GM18519 (cell line): ENCODE results near the gene ME3.

ENCODE experiments used
- ATAC-seq: cut with Tn5 transposase; IDR thresholded peaks from one replicate; pipeline ENCODE4 v1.9.1; 2021; ENCODE audit warnings: mild to moderate bottlenecking, moderate library complexity; ENCODE audit not compliant: unreplicated experiment, low FRiP score

The ME3 gene

DNA sequence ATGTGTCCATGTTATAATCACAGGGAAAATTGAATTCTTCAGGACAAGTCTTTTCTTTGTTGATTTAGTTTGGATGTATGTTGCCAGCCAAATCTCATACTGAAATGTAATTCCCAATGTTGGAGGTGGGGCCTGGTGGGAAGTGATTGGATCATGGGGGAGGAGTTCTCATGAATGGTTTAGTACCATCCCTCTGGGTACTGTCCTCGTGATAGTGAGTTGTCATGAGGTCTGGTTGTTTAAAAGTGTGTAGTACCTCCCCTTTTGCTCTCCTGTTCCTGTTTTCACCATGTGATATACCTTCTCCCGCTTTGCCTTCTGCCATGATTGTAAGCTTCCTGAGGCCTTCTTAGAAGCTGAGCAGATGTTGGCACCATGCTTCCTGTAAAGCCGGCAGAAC, 197.4 kb downstream of the ME3 start:
- ATAC-seq: no peak

DNA sequence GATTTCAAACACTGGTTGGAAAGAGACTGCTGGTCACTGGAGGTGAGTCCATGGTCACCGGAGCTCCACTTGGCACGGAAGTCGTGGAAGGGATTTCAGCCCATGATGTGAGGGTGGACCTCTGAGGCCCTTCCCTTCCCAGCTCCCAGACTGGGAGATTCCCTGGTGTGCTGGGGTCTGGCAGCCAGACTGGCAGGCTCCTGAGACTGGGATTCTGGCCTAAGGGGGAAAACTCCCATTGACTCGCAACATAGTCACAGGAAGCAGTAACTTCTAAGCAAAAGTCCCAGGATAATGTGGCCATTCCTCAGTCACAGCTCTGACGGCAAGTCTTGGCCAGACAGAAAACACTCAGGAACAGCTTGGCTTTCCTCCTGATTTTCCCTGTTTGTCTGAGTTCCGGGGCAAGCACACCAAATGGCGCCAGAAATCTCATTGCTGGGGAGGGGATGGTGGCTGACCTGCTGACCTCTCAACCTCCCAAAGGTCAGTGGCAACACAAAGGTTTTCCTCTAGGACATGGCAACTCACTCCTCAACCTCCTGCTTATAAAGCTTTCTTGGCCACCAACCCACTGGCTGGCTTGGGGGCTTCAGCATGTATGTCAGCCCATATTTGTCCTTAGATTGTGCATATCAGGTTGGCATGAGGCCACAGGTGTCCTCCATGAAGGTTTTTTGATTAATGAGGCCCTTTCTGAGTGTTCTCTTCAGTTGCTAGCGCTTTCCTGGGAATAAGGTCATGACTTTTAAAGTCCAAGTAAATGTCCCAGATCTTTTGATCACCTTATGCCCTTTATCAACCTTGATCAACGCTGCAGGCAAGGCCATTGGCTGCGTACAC, 198.2 kb downstream of the ME3 start:
- ATAC-seq: no peak

DNA sequence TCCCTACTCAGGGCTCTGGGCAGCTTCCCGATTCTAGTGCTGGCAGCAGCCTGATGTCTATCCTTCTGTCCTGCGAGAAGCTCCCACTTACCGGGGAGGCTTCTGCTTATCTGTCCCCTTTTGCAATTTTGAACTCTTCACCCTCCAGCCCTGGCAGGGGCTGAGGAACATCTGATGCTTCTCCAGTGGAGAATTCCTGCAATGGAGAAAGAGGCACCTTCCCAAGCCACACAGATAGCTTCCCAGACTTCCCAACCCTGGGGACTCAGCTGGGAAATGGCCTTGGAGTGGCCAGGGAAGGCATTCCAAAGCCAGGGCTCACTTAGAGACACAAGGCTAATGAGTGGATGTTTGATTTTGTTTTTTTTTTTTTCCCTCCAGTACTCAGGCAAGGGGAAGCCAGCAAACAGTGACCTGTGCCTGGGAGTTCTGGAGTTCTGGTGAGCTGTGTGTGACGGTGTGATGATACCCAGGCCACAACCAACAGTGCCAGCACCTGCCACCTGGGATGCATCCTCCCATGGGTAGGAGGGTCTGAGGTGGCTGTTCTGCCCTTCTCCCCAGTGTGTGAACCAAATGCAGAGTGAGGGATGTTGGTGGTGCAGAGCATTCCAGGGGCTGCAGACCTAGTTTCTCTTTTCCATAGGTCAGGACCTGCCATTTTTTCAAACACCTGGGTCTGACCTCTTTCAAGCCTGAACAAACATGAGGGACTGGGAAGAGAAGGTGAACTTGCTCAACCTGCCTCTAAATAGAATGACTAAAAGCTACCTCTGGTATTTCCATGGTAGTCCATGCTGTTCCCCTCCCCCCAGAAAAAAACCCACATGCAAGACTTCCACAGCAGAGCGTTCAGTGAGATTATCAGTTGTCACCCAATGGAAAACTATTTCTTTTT, 202.7 kb downstream of the ME3 start:
- ATAC-seq: no peak

DNA sequence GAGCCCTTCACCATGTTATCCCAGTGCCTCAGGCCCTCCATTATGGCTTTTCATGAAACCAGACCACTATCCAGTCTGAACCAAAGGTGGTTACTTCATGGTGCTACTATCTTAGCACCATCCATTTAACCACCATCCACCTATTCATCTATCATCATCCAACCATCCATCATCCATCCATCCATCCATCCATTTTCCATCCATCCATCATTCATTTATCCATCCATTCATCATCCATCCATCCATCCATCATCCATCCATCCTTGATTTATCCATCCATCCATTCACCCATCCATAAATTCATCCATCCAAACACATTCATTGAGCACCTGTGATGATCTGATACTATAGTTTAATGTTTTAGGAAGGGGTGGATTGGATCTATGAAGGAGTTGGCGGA, 204.2 kb downstream of the ME3 start:
- ATAC-seq: no peak

DNA sequence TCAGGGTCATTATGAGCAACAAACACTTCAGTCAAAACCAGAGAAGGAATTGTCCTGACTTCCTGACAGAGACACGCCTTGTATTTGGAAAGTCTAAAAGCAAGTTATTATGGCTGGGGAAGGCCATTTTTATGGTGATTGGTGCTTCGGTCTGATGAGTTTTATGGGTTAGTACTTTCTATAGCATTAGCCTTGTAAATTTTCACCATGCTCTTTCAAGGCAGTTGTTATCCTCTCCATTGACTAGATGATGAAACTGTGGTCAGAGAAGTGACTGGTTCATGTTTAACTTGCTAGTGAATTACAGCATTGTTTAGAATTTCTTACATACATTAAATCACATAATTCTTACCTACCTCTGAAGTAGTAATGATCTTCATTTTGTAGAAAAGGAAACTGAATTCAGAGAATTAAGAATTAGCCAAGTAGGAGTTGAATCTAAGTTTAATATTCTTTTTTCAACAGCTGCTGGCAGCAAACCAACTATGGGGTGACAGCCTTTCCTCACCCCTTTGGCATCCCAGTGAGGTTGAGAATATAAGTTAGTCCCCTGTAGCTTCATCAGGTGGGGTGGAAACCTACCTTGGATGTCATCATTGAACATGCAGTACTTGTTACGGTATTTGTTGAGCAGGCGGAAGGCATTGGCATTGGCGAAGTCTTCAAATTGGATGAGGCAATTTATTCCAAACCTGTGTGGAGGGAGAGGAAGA, 207.8 kb downstream of the ME3 start:
- ATAC-seq: no peak

DNA sequence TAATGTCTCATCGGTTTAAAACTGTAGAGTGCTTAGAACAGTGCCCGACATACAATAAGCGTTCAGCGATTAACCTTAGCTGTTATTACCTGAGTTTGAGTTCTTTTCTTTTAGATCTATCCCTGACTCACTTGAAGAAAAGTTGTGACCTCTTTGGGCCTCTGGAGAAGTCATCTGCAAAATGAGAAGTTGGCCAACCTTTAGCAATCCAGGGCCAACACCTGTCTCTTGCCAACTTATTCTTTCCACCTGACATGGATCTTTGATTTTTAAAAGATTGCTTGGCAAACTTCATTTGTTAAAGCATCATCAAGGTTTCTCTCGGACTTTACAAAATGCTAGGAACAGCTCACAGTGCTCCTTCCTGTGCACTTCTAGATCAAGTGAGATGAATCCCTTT, 208.5 kb downstream of the ME3 start:
- ATAC-seq: no peak

DNA sequence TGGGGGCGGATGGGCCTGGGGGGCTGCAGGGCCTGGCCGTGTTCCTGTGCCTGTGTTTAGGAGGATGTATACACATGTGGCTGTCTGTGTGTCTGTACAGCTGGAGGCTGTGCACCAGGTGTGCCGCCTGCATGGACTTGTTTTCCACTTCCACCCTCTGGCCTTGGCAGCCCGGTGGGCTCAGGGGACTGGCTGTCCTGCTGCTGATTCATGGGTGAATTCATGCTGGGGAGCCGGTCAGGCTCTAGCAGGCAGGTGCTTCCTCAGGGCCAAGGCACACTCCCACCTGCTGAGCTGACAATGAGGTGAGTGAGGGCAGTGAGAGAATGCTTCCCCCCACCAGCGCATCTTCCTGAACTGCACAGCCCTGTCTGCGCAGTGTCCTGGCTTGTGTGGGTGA, 209.3 kb downstream of the ME3 start:
- no peak for ATAC-seq

DNA sequence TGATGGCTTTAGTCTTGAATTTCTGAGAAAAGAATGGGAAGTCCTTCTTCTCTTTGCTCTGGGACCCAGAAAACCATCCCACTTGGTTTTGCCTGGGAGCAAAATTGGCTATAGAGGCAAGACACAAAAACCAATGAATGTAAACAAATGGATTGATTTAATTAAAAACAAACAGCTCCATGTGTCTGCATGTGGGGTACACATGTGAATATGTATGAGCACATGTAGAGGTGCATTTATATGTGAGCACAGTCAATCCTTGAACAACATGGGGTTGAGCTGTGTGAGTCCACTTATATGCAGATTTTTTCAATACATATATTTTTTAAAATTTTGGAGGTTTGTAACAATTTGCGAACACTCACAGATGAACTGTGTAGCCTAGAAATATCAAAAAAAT, 210.5 kb downstream of the ME3 start:
- ATAC-seq: no peak

DNA sequence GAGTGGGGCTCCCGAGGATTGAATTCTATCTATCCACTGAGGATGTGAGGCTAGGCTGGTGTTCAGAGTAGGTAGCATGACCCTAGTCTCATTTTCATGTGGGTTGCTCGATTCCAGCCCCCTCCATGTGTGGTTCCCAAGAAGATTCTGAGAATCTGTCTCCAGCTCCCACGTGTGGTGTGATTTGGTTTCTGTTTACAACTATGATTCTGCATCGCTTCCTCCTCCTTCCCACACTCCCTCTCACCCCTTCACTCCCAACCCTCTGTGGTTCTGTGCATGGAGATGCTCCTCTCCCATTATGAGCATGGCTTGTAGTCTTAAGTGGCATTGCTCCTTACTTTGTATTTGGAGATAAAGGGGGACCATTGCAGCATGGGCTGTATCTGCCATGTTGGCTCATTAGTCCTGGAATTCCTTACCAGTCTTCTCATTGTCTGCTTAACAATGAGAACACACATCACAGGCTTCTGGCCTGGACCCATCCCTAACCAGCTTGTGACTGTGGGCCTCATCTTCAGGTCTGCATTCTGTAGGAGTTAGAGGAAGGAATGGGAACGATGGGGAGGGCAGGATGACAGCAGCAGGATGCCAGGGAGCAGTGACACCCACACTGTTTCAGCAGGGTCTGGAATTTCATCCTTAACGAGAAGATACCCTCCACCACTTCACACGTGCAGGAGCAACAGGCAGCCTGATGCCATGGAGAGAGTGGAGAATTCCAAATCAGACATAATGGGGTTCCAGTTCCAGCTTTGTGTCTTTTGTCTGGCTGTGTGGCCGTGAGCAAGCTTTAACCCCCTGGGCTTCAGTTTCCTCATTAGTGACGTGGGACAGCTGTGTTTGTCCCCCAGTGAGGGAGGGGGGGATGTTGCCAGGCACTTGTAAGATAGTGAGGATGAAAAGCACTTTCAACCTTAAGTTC, 211.7 kb downstream of the ME3 start:
- ATAC-seq: no peak

DNA sequence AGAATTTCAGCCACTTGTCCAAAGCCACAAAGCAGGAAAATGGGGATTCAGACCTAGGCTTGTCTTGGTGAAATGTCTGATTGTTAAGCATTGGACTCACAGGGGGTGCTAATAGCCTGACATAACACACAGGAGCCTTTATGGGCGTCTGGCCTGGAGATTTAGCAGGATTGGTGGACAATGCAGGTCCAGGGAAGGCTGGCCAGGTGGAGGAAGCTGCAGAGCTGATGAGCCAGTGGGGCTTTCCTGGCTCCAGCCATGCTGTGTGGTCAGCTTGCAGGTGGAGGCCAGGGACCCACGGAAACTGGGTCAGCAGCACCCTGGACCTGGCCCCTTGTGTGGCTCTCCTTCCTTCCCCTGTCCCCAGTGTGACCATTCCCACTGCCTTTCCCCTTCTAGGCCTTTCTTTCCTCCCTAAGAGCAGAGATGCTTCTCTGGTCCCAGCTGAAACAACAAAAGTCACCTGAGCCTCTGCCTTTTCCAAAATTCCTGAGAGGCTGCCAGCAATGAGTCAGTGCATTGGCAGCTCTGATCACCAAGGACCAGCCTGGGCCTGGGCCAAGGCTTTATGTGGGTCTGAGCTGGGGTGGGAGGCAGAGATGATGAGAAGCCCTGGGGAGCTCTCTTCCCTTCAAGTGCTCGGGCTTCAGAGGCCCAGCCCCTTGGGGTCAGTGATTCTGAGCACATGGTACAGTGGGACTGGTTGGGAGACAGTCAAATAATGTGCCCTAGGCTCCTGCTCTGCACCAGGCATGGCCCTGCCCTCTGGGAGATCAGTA, 212.5 kb downstream of the ME3 start:
- no peak for ATAC-seq

DNA sequence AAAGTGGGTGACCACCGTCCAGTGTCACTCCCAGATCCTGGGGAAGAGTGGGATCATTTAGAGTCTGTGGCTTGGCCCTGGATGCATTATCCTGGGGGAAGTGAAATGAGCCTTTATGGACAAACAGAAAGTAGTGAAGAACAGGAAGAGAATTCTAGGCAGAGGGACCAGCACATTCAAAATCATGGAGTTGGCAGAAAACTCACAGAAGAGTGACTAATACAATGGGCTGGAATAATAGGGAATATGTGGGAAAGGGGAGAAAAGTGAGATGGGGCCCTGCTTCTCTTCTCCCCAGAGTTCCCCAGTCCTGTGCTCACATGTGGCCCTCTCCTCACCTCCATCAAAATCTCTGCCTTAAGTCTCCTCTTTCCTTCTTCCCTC, 213.4 kb downstream of the ME3 start:
- ATAC-seq: no peak

DNA sequence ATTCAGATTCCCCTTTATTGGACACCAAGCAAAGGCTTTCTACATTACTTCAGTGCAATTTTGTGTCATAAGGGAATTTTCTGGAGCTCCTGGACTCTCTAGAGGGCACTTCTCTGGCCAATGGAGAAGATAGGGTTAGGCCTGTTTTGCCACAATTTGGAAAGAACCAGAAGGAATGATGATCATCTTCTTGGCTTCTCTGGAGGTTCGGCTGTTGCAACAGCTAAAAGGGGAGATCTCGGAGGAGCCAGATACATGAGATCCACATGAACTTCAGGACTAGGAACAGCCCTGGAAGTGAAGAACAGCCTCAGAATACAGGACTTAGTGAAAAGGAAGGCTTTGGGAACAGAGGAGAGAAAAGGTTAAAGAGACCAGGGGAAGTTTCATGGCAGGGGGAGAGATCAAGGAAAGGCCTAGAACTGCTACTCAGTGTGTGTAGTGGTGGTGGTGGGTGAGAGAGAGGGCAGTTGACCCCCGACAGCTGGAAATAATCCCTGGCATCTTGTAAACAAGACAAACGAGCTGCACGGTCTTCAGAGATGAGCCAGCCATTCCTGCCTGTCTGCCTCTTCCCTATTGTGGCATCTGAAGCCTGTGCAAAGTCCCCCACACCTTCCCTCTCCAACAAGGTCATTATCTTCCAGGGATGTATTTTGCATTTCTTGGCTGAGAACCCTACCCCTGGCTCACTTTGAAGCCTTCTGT, 214.0 kb downstream of the ME3 start:
- ATAC-seq: no peak

DNA sequence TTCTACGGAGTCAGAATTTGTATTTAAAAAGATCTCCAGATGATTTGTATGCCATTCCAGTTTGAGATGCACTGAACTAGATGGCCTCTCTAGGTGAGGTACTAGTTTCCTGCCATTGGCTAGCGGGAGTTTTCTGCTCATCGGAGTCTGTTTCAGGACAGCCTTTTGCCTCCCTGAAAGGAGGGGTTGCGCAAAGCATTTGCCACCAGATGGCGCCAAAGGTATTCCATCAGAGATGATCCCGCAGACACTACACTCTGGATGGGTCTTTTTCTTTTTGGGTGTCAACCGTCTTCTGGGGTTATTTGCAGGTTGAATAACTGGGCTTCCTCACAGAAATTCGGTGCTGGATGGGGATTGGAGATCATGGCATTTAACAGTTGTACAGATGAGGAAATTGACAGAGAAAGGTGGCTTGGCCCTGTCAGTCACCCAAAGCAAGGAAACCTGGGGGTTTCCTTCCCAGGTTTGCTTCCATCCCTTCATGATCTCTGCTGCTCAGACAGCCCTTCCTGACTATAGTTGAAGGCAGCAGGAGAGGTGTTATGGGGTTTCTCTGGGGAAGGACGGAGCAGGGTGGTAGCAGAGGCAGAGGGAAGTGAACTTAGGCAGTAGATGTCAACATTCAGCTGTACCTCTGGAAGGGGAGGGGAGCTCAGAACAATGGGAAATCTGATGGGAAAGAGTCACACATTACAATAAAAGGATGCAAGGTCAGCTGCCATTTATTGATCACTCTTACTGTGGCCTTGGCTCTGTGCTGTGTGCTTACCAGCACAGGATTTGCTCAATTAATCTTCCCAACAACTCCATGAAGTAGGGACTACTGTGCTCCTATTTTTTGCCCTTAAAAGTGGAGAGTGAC, 216.1 kb downstream of the ME3 start:
- ATAC-seq: peak; percentile 66

DNA sequence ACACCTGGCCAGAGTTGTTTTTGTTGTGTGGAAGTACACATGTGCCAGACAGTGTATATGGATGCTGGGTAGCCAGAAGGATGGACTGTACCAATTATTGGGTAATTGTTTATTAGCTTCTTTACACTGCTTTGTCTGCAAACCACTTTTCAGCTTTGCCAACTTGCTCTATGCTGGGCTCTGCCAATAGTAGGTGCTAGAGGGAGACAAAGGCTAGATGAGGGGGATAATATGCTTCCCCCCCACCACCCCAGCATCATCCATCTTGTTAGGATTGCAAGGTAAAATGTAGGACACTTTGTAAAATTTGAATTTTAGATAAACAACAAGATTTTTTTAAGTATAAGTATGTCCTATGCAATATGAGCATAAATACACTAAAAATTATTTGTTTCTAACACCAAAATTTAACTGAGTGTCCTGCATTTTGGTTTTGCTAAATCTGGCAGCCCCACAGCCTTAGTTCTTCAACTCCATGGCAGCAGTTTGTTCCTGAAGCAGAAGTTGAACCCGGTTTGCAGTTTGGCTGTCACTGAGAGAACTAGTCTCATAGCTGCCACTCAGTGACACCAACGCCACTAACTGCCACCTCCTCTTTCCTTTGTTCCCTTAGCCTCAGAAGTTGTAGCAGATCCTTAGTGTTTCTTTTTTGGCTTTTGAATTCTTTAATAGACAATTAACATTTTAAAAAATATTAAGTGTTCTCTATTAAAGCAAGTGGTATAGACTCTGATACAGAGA, 219.0 kb downstream of the ME3 start:
- ATAC-seq: no peak

DNA sequence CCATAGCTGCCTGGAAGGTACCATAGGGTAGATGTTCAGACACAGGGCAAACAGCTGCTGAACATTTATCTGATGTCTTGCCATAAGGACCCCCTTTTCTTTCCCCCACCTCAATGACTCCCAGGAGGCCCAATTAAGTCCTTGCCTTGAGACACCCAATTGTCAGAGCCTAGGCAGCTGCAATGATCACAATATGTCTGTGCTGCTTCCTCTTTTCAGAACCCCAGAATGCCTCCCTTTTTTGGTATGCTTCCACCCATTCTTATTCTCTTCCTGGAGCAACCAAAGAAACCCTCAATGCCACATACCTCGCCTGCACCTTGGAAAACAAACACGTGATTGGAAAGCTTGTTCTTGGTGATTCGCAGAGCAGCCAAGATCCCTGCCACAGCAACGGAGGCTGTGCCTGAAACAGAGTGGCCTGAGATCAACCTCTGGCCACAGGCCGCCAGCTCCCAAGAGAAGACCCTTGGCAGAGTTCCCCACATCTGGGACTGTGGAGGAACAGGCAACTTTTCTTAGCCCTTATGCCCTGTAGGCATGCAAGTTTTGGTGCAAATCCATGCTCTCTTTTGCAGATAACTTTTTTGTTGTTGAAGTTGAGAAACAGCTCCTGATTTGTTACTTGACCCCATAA, 222.3 kb downstream of the ME3 start:
- ATAC-seq: no peak

DNA sequence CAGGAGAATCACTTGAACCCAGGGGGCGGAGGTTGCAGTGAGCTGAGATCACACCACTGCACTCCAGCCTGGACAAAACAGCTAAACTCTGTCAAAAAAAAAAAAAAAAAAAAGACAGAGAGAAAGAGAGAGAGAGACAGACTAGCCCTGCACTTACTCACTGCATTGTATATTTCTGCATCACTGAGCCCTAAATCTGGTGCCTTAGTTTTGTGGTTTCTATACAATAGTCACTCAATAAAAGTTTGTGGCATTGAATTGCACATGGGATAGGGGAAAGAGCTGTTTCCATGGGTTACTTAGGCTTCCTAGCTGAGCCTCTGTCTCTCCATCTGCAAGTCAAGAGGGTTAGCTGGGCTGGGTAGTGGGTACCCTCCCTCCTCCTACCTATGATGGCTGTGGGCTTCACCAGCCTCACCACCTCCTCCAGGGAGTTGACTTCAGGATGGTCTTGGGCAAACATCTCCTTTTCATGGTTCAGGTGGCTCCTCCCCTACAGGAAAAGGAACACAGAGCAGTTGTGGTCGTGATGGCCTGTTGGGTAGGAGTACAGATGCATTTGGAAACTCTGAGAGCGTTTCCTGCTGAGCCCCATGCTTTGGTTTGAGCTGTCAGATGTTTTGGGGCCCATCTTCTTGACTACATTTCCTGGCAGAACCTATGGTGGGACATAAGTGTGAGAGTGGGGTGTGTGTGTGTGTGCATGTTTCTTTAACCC, 224.5 kb downstream of the ME3 start:
- ATAC-seq: no peak
